RWPE1 (cell line): ENCODE measurements around the gene ACSS2.

Experiments
- CTCF ChIA-PET: fragments of 350-600 bp; sonication (Branson Sonifier 250); formaldehyde crosslinking; extraction: SDS; loops from one replicate; lab custom pipeline; 2021; lab: Yijun Ruan, JAX
- POLR2A ChIA-PET: fragments of 400-600 bp; formaldehyde crosslinking; extraction: SDS; loops from one replicate; lab custom pipeline; 2020; ENCODE audit warnings: antibody characterized with exemption; ENCODE audit not compliant: low non-redundant PET; lab: Yijun Ruan, JAX
- DNase-seq: peaks from one replicate; pipeline ENCODE4 v3.0.0; 2012; ENCODE audit warnings: low spot score
- H3K27ac ChIP-seq: fragments of 450-650 bp; 2 replicates; pipeline ENCODE4 v1.5.1; 2017
- CTCF ChIP-seq: fragments of 450-650 bp; conservative IDR thresholded peaks from 2 replicates; pipeline ENCODE4 v1.5.1; 2017; ENCODE audit warnings: low read depth, mild to moderate bottlenecking

Gene ACSS2, protein sequence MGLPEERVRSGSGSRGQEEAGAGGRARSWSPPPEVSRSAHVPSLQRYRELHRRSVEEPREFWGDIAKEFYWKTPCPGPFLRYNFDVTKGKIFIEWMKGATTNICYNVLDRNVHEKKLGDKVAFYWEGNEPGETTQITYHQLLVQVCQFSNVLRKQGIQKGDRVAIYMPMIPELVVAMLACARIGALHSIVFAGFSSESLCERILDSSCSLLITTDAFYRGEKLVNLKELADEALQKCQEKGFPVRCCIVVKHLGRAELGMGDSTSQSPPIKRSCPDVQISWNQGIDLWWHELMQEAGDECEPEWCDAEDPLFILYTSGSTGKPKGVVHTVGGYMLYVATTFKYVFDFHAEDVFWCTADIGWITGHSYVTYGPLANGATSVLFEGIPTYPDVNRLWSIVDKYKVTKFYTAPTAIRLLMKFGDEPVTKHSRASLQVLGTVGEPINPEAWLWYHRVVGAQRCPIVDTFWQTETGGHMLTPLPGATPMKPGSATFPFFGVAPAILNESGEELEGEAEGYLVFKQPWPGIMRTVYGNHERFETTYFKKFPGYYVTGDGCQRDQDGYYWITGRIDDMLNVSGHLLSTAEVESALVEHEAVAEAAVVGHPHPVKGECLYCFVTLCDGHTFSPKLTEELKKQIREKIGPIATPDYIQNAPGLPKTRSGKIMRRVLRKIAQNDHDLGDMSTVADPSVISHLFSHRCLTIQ

DNA sequence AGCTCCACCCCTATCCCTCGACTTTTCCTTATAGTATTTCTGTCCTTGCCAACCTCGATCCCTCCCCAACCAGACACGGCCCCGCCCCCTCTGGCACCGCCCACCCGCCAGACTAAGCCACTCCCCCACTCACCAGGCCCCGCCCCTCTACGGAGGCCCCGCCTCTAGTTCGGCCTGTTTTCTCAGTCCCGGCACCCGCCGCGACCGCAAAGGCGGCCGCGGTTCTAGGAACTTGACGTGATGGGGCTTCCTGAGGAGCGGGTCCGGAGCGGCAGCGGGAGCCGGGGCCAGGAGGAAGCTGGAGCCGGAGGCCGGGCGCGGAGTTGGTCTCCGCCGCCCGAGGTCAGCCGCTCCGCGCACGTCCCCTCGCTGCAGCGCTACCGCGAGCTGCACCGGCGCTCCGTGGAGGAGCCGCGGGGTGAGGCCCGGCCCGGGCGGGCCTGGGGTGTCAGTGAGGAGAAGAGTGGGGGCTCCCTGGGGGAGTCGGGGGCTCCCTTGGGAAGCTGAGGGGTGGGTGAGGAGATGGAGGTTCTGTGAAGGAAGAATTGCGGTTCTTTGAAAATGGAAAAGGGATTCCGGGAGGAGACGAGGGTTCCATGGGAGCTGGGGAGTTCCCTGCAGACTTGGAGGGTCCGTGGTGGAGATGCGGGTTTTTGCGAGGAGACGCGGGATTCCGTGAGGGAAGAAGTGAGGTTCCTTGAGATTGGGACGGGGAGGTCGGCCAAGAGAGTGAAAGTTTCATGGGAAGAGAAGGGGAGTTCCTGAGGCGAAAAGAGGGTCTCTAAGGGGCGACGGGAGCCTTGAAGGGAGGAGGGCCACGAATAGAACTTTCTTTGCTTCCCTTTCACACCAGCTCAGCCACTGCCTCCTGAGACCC lies at the start of gene ACSS2:
Gene ACSS2, plus strand, starts transcription at position 207 of the 877 bp plus-strand sequence. Its CDS starts 34 bp downstream, at position 241.
- ChIA-PET CTCF (interaction anchor here (0.5 to 5.0 kb wide), 9 partner anchors 37 to 351 kb away, joined by 3 to 32 read pairs (median 4); partner anchors contain the start of genes GSS and MYH7B), POLR2A (interaction anchor here (0.5 to 1.9 kb wide), 6 partner anchors 20 to 79 kb away, joined by 3 to 13 read pairs (median 4); partner anchors contain the start of genes GSS, MYH7B and NCOA6)
- peak within 1 kb of the TSS; percentile 83 for H3K27ac ChIP-seq
- DNase-seq: no peak
- no peak for TF ChIP-seq CTCF

- ChIA-PET POLR2A (no interaction called here), CTCF (interaction anchor here (0.6 to 0.7 kb wide), 3 partner anchors 129 to 267 kb away, joined by 3 to 7 read pairs (median 3); no protein-coding TSS in a partner anchor)
- DNase-seq: no peak
- TF ChIP-seq CTCF: no peak
- H3K27ac ChIP-seq: no peak overlapping the region
Measured at GRCh38 chr20:34829191-34829590, 47.2 kb upstream of the ACSS2 start.

GRCh38 chr20:34831936-34832335 lies 44.5 kb upstream of the ACSS2 start:
- DNase-seq: no peak
- no peak for TF ChIP-seq CTCF
- POLR2A ChIA-PET: no interaction called here
- CTCF ChIA-PET: interaction anchor here (1.0 kb wide), 1 partner anchor 170 kb away, joined by 3 read pairs; no protein-coding TSS in a partner anchor
- H3K27ac ChIP-seq: no peak overlapping the region

DNA sequence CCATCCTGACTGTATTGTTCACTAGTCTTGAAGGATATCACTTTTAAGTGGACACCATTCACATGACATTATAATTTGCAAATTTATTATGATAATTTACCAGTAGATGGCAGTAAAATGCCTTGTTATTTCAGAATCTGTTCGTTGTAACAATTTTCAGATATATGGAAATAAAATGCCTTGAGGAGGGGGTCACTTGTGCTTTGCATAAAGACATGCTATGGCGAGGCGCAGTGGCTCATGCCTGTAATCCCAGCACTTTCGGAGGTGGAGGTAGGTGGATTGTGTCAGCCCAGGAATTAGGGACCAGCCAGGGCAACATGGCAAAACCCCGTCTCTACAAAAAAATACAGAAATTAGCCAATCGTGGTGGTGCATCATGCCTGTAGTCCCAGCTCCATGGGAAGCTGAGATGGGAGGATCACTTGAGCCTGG lies 41.9 kb upstream of the ACSS2 start:
- no peak overlapping the region for H3K27ac ChIP-seq
- DNase-seq: peak; percentile 64
- ChIA-PET POLR2A (no interaction called here), CTCF (interaction anchor here (0.6 to 0.9 kb wide), 4 partner anchors 19 to 399 kb away, joined by 3 to 5 read pairs (median 4); no protein-coding TSS in a partner anchor)
- peak; percentile 61 for TF ChIP-seq CTCF

- no peak for DNase-seq
- ChIA-PET POLR2A (no interaction called here), CTCF (no interaction called here)
- no peak for TF ChIP-seq CTCF
- no peak overlapping the region for H3K27ac ChIP-seq
Measured at GRCh38 chr20:34842143-34842542, 34.3 kb upstream of the ACSS2 start.
